Measurements from ENCODE around the gene TMPRSS2. TPM values are rescaled to one million over a fixed set of nuclear protein-coding genes. Genes with fewer than 3 reads are reported as not detected.

The TMPRSS2 gene
- total and polyA plus RNA-seq, 2 donors (not counting 1 experiment from before 2014, with no cell fraction given): not detected

GRCh38 chr21:41500363-41500762, 7.6 kb downstream of the TMPRSS2 start:
- H3K4me1 ChIP-seq (ENCODE audit: control insufficient read depth in 2 of 2, insufficient read depth in 2 of 2, low read length in 2 of 2): no peaks in the 10 kb centered on the region
- no peak overlapping the region for H3K4me2 ChIP-seq (replicated peaks; ENCODE audit: low read depth, low read length, poor library complexity, severe bottlenecking)
- TF ChIP-seq EZH2 (IDR thresholded peaks at IDR 0.05; ENCODE audit: borderline replicate concordance, insufficient read depth, low read depth, low read length, poor library complexity, severe bottlenecking): no peak
- no peak for TF ChIP-seq CTCF (IDR thresholded peaks at IDR 0.05)
- no peaks in the 10 kb centered on the region for H3K79me2 ChIP-seq (ENCODE audit: control insufficient read depth, insufficient read depth, low read length)
- H3K36me3 ChIP-seq (replicated peaks in 1 of 2; ENCODE audit: control extremely low read depth in 1 of 2, control insufficient read depth in 1 of 2, extremely low read depth in 1 of 2, insufficient read depth in 2 of 2, low read length in 1 of 2): no peaks in the 10 kb centered on the region
- DNase-seq (no peak), ATAC-seq (ENCODE audit: low read depth) (no peak)
- H4K20me1 ChIP-seq (ENCODE audit: control insufficient read depth, insufficient read depth, low read length, poor library complexity, severe bottlenecking): no peaks in the 10 kb centered on the region
- no peaks in the 10 kb centered on the region for H3K4me1 Mint-ChIP-seq
- H3K9me3 Mint-ChIP-seq (ENCODE audit: insufficient read depth): no peaks in the 10 kb centered on the region
- peaks cover 27% of the 10 kb centered on the region for H3K27me3 Mint-ChIP-seq
- H3K27ac Mint-ChIP-seq: no peak overlapping the region
- intact Hi-C loops (cut with micrococcal nuclease): no loop called here
- no peak overlapping the region for H3K4me3 Mint-ChIP-seq
- H3K9me3 ChIP-seq (ENCODE audit: control extremely low read depth in 1 of 3, control insufficient read depth in 2 of 3, insufficient read depth in 1 of 3, low read length in 2 of 3): no peaks in the 10 kb centered on the region
- CTCF ChIA-PET: no interaction called here
- H2AFZ ChIP-seq (ENCODE audit: insufficient read depth, low read depth, low read length, poor library complexity, severe bottlenecking): no peak overlapping the region
- H3K27ac ChIP-seq (ENCODE audit: low read length in 2 of 2): no peak overlapping the region
- no peak overlapping the region for H3K4me3 ChIP-seq (ENCODE audit: control extremely low read depth in 1 of 5, extremely low read depth in 1 of 5, insufficient read depth in 1 of 5, low read depth in 2 of 5, low read length in 4 of 5)
- POLR2A ChIA-PET: no interaction called here
- WGBS (ENCODE audit: insufficient coverage): no CpG with 5 or more reads among the region's 6 CpGs
- peaks cover 0 to 7% (median under 1%) of the 10 kb centered on the region in 4 experiments for H3K27me3 ChIP-seq (replicated peaks in 1 of 4; ENCODE audit: control extremely low read depth in 1 of 4, control insufficient read depth in 3 of 4, insufficient read depth in 4 of 4, low read length in 3 of 4)
- H3K9ac ChIP-seq (ENCODE audit: low read length): no peak overlapping the region

GRCh38 chr21:41499920-41500319, 8.0 kb downstream of the TMPRSS2 start:
- no peak overlapping the region for H2AFZ ChIP-seq (ENCODE audit: insufficient read depth, low read depth, low read length, poor library complexity, severe bottlenecking)
- intact Hi-C loops (cut with micrococcal nuclease): no loop called here
- H3K79me2 ChIP-seq (ENCODE audit: control insufficient read depth, insufficient read depth, low read length): no peaks in the 10 kb centered on the region
- no peaks in the 10 kb centered on the region for H3K36me3 ChIP-seq (replicated peaks in 1 of 2; ENCODE audit: control extremely low read depth in 1 of 2, control insufficient read depth in 1 of 2, extremely low read depth in 1 of 2, insufficient read depth in 2 of 2, low read length in 1 of 2)
- WGBS (ENCODE audit: insufficient coverage): 86% methylated on average over 2 of the region's 2 CpGs
- no peak overlapping the region for H3K4me3 Mint-ChIP-seq
- no peaks in the 10 kb centered on the region for H3K9me3 ChIP-seq (ENCODE audit: control extremely low read depth in 1 of 3, control insufficient read depth in 2 of 3, insufficient read depth in 1 of 3, low read length in 2 of 3)
- H4K20me1 ChIP-seq (ENCODE audit: control insufficient read depth, insufficient read depth, low read length, poor library complexity, severe bottlenecking): no peaks in the 10 kb centered on the region
- ChIA-PET POLR2A (no interaction called here), CTCF (no interaction called here)
- peaks cover 0 to 4% (median 0%) of the 10 kb centered on the region in 4 experiments for H3K27me3 ChIP-seq (replicated peaks in 1 of 4; ENCODE audit: control extremely low read depth in 1 of 4, control insufficient read depth in 3 of 4, insufficient read depth in 4 of 4, low read length in 3 of 4)
- TF ChIP-seq CTCF (IDR thresholded peaks at IDR 0.05): no peak
- TF ChIP-seq EZH2 (IDR thresholded peaks at IDR 0.05; ENCODE audit: borderline replicate concordance, insufficient read depth, low read depth, low read length, poor library complexity, severe bottlenecking): no peak
- ATAC-seq (ENCODE audit: low read depth) (no peak), DNase-seq (no peak)
- no peak overlapping the region for H3K9ac ChIP-seq (ENCODE audit: low read length)
- H3K27ac Mint-ChIP-seq: no peak overlapping the region
- H3K4me3 ChIP-seq (ENCODE audit: control extremely low read depth in 1 of 5, extremely low read depth in 1 of 5, insufficient read depth in 1 of 5, low read depth in 2 of 5, low read length in 4 of 5): no peak overlapping the region
- no peaks in the 10 kb centered on the region for H3K9me3 Mint-ChIP-seq (ENCODE audit: insufficient read depth)
- H3K27ac ChIP-seq (ENCODE audit: low read length in 2 of 2): no peak overlapping the region
- peaks cover 24% of the 10 kb centered on the region for H3K27me3 Mint-ChIP-seq
- no peaks in the 10 kb centered on the region for H3K4me1 ChIP-seq (ENCODE audit: control insufficient read depth in 2 of 2, insufficient read depth in 2 of 2, low read length in 2 of 2)
- H3K4me1 Mint-ChIP-seq: no peaks in the 10 kb centered on the region
- no peak overlapping the region for H3K4me2 ChIP-seq (replicated peaks; ENCODE audit: low read depth, low read length, poor library complexity, severe bottlenecking)

Measured in B cell (primary cell).